Gastrocnemius medialis (tissue), 4 donors: ENCODE measurements around the gene PRRT2.

Source experiments
- POLR2A ChIP-seq, 2 donors: fragments of 450-650 bp; IDR thresholded peaks; one replicate each; pipeline ENCODE4 v1.6.1; 2017; ENCODE audit warnings: antibody characterized with exemption in 2 of 2, mild to moderate bottlenecking in 2 of 2, moderate library complexity in 2 of 2
- TF ChIP-seq, protein P1 (sequence below), 5 experiments: fragments of 450-650 bp in 3 of 5; fragments of 200-600 bp in 2 of 5; sonication (generic) in 2 of 5; IDR thresholded peaks in 4 of 5; conservative IDR thresholded peaks in 1 of 5; 1 replicate in 4 of 5; 2 replicates in 1 of 5; pipeline ENCODE4 v1.5.1; 2016 to 2019; ENCODE audit warnings: antibody characterized with exemption in 5 of 5, mild to moderate bottlenecking in 3 of 5, moderate library complexity in 3 of 5

DNA sequence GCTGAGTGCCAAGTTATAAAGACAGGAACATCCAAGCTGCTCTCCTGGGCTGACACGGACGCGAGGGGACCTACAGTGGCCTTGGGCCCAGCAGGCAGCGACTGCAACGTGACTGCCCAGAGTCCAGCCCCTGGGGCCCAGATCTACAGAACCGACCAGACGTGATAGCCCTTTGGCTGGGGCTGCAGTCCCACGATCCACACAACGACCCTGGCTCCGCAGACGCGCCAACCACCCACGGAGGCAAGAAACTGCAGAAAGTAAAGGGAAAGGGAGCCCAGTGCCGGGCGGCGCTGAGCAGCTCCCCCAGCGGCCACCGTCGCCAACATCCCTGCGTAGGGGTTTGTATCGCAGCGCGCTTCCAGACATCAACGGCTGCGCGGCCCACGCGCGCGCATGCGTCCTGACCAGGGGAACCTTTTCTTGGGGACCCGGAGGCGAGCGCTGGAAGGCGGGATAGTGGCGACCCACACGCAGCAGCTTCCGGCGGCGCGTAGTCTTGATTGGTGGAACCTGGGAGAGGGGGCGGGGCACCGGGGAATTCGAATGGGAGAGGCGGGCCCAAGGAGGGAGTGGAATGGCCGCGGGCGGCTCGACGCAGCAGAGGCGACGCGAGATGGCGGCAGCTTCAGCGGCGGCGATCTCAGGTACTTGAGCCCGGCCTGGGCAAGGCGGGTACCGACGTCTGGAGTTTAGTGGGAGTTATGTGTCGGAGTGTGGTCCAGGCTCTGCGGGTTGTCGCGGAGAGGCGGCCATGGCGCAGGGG is 21.6 kb upstream of the PRRT2 start, which contains the start of gene KIF22:
- TF ChIP-seq, protein P1, sequence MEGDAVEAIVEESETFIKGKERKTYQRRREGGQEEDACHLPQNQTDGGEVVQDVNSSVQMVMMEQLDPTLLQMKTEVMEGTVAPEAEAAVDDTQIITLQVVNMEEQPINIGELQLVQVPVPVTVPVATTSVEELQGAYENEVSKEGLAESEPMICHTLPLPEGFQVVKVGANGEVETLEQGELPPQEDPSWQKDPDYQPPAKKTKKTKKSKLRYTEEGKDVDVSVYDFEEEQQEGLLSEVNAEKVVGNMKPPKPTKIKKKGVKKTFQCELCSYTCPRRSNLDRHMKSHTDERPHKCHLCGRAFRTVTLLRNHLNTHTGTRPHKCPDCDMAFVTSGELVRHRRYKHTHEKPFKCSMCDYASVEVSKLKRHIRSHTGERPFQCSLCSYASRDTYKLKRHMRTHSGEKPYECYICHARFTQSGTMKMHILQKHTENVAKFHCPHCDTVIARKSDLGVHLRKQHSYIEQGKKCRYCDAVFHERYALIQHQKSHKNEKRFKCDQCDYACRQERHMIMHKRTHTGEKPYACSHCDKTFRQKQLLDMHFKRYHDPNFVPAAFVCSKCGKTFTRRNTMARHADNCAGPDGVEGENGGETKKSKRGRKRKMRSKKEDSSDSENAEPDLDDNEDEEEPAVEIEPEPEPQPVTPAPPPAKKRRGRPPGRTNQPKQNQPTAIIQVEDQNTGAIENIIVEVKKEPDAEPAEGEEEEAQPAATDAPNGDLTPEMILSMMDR (IDR thresholded peaks at IDR 0.05 in 4 of 5, conservative IDR thresholded peaks at IDR 0.05 in 1 of 5): peak; percentile 68 to 89 (median 79)
- TF ChIP-seq POLR2A (IDR thresholded peaks at IDR 0.05): peak; percentile 51 to 60
